ENCODE measurements around the gene RNPS1.
A peak's percentile ranks its signal among the peaks of the same experiment; 100 is the strongest.
"Not testable (repeated sequence)": the region's sequence is repeated elsewhere in the genome, so short reads cannot be mapped to it uniquely, and the experiment has no call there.

RNPS1 gene

GRCh38 chr16:2271848-2272461, 4.0 kb upstream of the RNPS1 start:
- no peak for TF ChIP-seq EZH2 (optimal IDR thresholded peaks at IDR 0.05; ENCODE audit: low read depth, low read length)
- no peak for TF ChIP-seq CTCF (IDR thresholded peaks at IDR 0.05; ENCODE audit: low read length)
- no peak for TF ChIP-seq EZH2phosphoT487 (IDR thresholded peaks at IDR 0.05; ENCODE audit: low read length)
- Histone ChIP-seq H3K9me3 (replicated peaks; ENCODE audit: insufficient read depth, low read length) (no peaks in the 10 kb centered on the region), H3K9ac (ENCODE audit: low read length) (no peak overlapping the region), H3K9me2 (replicated peaks; ENCODE audit: insufficient read depth, low read length) (no peaks in the 10 kb centered on the region), H3K4me1 (ENCODE audit: low read length) (0 out of 2 replicates have a peak, but pooled peaks cover 8% of the 10 kb centered on the region), H3K36me3 (replicated peaks; ENCODE audit: insufficient read depth, low read length) (no peaks in the 10 kb centered on the region), H3K27me3 (replicated peaks; ENCODE audit: insufficient read depth, low read length) (peaks cover 24% of the 10 kb centered on the region), H3F3A (ENCODE audit: insufficient read depth, low read length) (no peaks in the 10 kb centered on the region), H3K4me3 (ENCODE audit: low read length) (no peak overlapping the region), H2AFZ (ENCODE audit: low read length) (no peak overlapping the region), H3K79me2 (ENCODE audit: low read length) (peaks cover 30% of the 10 kb centered on the region), H3K27ac (ENCODE audit: low read length) (no peak overlapping the region), H4K20me1 (ENCODE audit: insufficient read depth, low read length) (no peaks in the 10 kb centered on the region; the same call in 1 of the 2 replicates), H3K4me2 (ENCODE audit: low read depth, low read length) (no peak overlapping the region)
- DNase-seq: no peak

GRCh38 chr16:2270588-2271470, 2.9 kb upstream of the RNPS1 start:
- Histone ChIP-seq H3K4me1 (ENCODE audit: low read length) (0 out of 2 replicates have a peak, but pooled peaks cover 14% of the 10 kb centered on the region), H4K20me1 (ENCODE audit: insufficient read depth, low read length) (peaks cover 8% of the 10 kb centered on the region), H3K27me3 (replicated peaks; ENCODE audit: insufficient read depth, low read length) (peaks cover 12% of the 10 kb centered on the region), H3K9me3 (replicated peaks; ENCODE audit: insufficient read depth, low read length) (no peaks in the 10 kb centered on the region), H3K9ac (ENCODE audit: low read length) (no peak overlapping the region), H2AFZ (ENCODE audit: low read length) (no peak overlapping the region), H3K79me2 (ENCODE audit: low read length) (peaks cover 41% of the 10 kb centered on the region), H3K27ac (ENCODE audit: low read length) (no peak overlapping the region), H3K4me2 (ENCODE audit: low read depth, low read length) (no peak overlapping the region), H3K9me2 (replicated peaks; ENCODE audit: insufficient read depth, low read length) (no peaks in the 10 kb centered on the region), H3K36me3 (replicated peaks; ENCODE audit: insufficient read depth, low read length) (no peaks in the 10 kb centered on the region), H3F3A (ENCODE audit: insufficient read depth, low read length) (no peaks in the 10 kb centered on the region), H3K4me3 (ENCODE audit: low read length) (no peak overlapping the region)
- TF ChIP-seq EZH2 (optimal IDR thresholded peaks at IDR 0.05; ENCODE audit: low read depth, low read length): no peak
- TF ChIP-seq EZH2phosphoT487 (IDR thresholded peaks at IDR 0.05; ENCODE audit: low read length): no peak
- no peak for TF ChIP-seq CTCF (IDR thresholded peaks at IDR 0.05; ENCODE audit: low read length)
- DNase-seq: no peak

GRCh38 chr16:2270070-2270462, 2.1 kb upstream of the RNPS1 start:
- H3K4me3 ChIP-seq (ENCODE audit: low read length): no peak overlapping the region
- peaks cover 49% of the 10 kb centered on the region for H3K79me2 ChIP-seq (ENCODE audit: low read length)
- no peak overlapping the region for H3K27ac ChIP-seq (ENCODE audit: low read length)
- H3K9ac ChIP-seq (ENCODE audit: low read length): no peak overlapping the region
- TF ChIP-seq EZH2phosphoT487 (IDR thresholded peaks at IDR 0.05; ENCODE audit: low read length) (no peak), CTCF (IDR thresholded peaks at IDR 0.05; ENCODE audit: low read length) (no peak), EZH2 (optimal IDR thresholded peaks at IDR 0.05; ENCODE audit: low read depth, low read length) (no peak)
- H2AFZ ChIP-seq (ENCODE audit: low read length): no peak overlapping the region
- H3K9me2 ChIP-seq (replicated peaks; ENCODE audit: insufficient read depth, low read length): no peaks in the 10 kb centered on the region
- no peak for DNase-seq
- no peaks in the 10 kb centered on the region for H3K9me3 ChIP-seq (replicated peaks; ENCODE audit: insufficient read depth, low read length)
- H3K36me3 ChIP-seq (replicated peaks; ENCODE audit: insufficient read depth, low read length): no peaks in the 10 kb centered on the region
- peaks cover 15% of the 10 kb centered on the region for H4K20me1 ChIP-seq (ENCODE audit: insufficient read depth, low read length)
- 0 out of 2 replicates have a peak, but pooled peaks cover 17% of the 10 kb centered on the region for H3K4me1 ChIP-seq (ENCODE audit: low read length)
- peaks cover 5% of the 10 kb centered on the region; the same call in 1 of the 2 replicates for H3K27me3 ChIP-seq (replicated peaks; ENCODE audit: insufficient read depth, low read length)
- H3F3A ChIP-seq (ENCODE audit: insufficient read depth, low read length): no peaks in the 10 kb centered on the region
- H3K4me2 ChIP-seq (ENCODE audit: low read depth, low read length): no peak overlapping the region

GRCh38 chr16:2267505-2267912, 417 bp downstream of the RNPS1 start:
- Histone ChIP-seq H3K4me3 (ENCODE audit: low read length) (peak overlapping the region; percentile 90), H3K4me2 (ENCODE audit: low read depth, low read length) (peak overlapping the region; percentile 92; the same call in 1 of the 2 replicates), H3K27ac (ENCODE audit: low read length) (peak overlapping the region; percentile 86), H3K79me2 (ENCODE audit: low read length) (peaks cover 74% of the 10 kb centered on the region), H3K4me1 (ENCODE audit: low read length) (0 out of 2 replicates have a peak, but pooled peaks cover 17% of the 10 kb centered on the region), H2AFZ (ENCODE audit: low read length) (peak overlapping the region; percentile 76), H4K20me1 (ENCODE audit: insufficient read depth, low read length) (peaks cover 34% of the 10 kb centered on the region), H3K9ac (ENCODE audit: low read length) (peak overlapping the region; percentile 86)
- H3K27me3 ChIP-seq (replicated peaks; ENCODE audit: insufficient read depth, low read length); H3K9me3 ChIP-seq (replicated peaks; ENCODE audit: insufficient read depth, low read length); H3K36me3 ChIP-seq (replicated peaks; ENCODE audit: insufficient read depth, low read length); H3F3A ChIP-seq (ENCODE audit: insufficient read depth, low read length); DNase-seq; H3K9me2 ChIP-seq (replicated peaks; ENCODE audit: insufficient read depth, low read length): not testable (repeated sequence)

- H3K9me3 ChIP-seq (replicated peaks; ENCODE audit: insufficient read depth, low read length); H2AFZ ChIP-seq (ENCODE audit: low read length); H3K36me3 ChIP-seq (replicated peaks; ENCODE audit: insufficient read depth, low read length); DNase-seq; H3K27ac ChIP-seq (ENCODE audit: low read length); H3F3A ChIP-seq (ENCODE audit: insufficient read depth, low read length); H3K9me2 ChIP-seq (replicated peaks; ENCODE audit: insufficient read depth, low read length); H3K27me3 ChIP-seq (replicated peaks; ENCODE audit: insufficient read depth, low read length): not testable (repeated sequence)
- 0 out of 2 replicates have a peak, but pooled peaks cover 17% of the 10 kb centered on the region for H3K4me1 ChIP-seq (ENCODE audit: low read length)
- H3K4me2 ChIP-seq (ENCODE audit: low read depth, low read length): peak overlapping the region; percentile 92
- H4K20me1 ChIP-seq (ENCODE audit: insufficient read depth, low read length): peaks cover 34% of the 10 kb centered on the region
- peak overlapping the region; percentile 86 for H3K9ac ChIP-seq (ENCODE audit: low read length)
- peak overlapping the region; percentile 90 for H3K4me3 ChIP-seq (ENCODE audit: low read length)
- H3K79me2 ChIP-seq (ENCODE audit: low read length): peaks cover 80% of the 10 kb centered on the region
Observed at GRCh38 chr16:2266887-2267286, 1.0 kb downstream of the RNPS1 start.

Data from MM.1S (cell line).